ENCODE results near the gene ZNF346. TPM values are rescaled to one million over a fixed set of nuclear protein-coding genes. Genes with fewer than 3 reads are reported as not detected.

The ZNF346 gene
- total and polyA plus RNA-seq, 5 donors: 5.5 to 13.8 (median 11.7) TPM

GRCh38 chr5:177123789-177124485 is 101.4 kb downstream of the ZNF346 start:
- no peaks in the 10 kb centered on the region for H3K4me1 ChIP-seq (ENCODE audit: control insufficient read depth, insufficient read depth, low read length)
- intact Hi-C loops (cut with DNase I): no loop called here
- H3K27me3 ChIP-seq (ENCODE audit: control insufficient read depth, insufficient read depth): no peaks in the 10 kb centered on the region
- 79% methylated on average over 15 of the region's 15 CpGs for WGBS
- DNase-seq (peak in 1 of 3 donors; percentile 30), ATAC-seq (no peak)
- H3K4me3 ChIP-seq (ENCODE audit: low read length): no peak overlapping the region
- H3K27ac ChIP-seq (ENCODE audit: low read length): no peak overlapping the region
- no peaks in the 10 kb centered on the region for H3K9me3 ChIP-seq (ENCODE audit: control insufficient read depth, low read length)

- ATAC-seq (no peak), DNase-seq (no peak)
- Histone ChIP-seq H3K27ac (ENCODE audit: low read length) (no peak overlapping the region), H3K4me3 (ENCODE audit: low read length) (no peak overlapping the region), H3K27me3 (ENCODE audit: control insufficient read depth, insufficient read depth) (no peaks in the 10 kb centered on the region), H3K4me1 (ENCODE audit: control insufficient read depth, insufficient read depth, low read length) (no peaks in the 10 kb centered on the region), H3K9me3 (ENCODE audit: control insufficient read depth, low read length) (no peaks in the 10 kb centered on the region)
- 79% methylated on average over 4 of the region's 4 CpGs for WGBS
- intact Hi-C loops (cut with DNase I): no loop called here
These were observed 102.0 kb downstream of the ZNF346 start for GRCh38 chr5:177124486-177124991.

GRCh38 chr5:177126771-177127170 is 104.3 kb downstream of the ZNF346 start:
- Histone ChIP-seq H3K27ac (ENCODE audit: low read length) (no peak overlapping the region), H3K9me3 (ENCODE audit: control insufficient read depth, low read length) (no peaks in the 10 kb centered on the region), H3K4me3 (ENCODE audit: low read length) (no peak overlapping the region), H3K4me1 (ENCODE audit: control insufficient read depth, insufficient read depth, low read length) (no peaks in the 10 kb centered on the region), H3K27me3 (ENCODE audit: control insufficient read depth, insufficient read depth) (no peaks in the 10 kb centered on the region)
- ATAC-seq: no peak
- intact Hi-C loops (cut with DNase I): no loop called here
- no peak for DNase-seq
- WGBS: 50% methylated on average over 1 of the region's 1 CpG

- Histone ChIP-seq H3K27ac (ENCODE audit: low read length) (no peak overlapping the region), H3K27me3 (ENCODE audit: control insufficient read depth, insufficient read depth) (no peaks in the 10 kb centered on the region), H3K4me1 (ENCODE audit: control insufficient read depth, insufficient read depth, low read length) (no peaks in the 10 kb centered on the region), H3K9me3 (ENCODE audit: control insufficient read depth, low read length) (no peaks in the 10 kb centered on the region), H3K4me3 (ENCODE audit: low read length) (no peak overlapping the region)
- no peak for ATAC-seq
- 79% methylated on average over 4 of the region's 4 CpGs for WGBS
- intact Hi-C loops (cut with DNase I): no loop called here
- DNase-seq: peak in 1 of 3 donors; percentile 10
These were observed 106.1 kb downstream of the ZNF346 start for GRCh38 chr5:177128551-177128981.

GRCh38 chr5:177130211-177131018 is 107.9 kb downstream of the ZNF346 start:
- H3K27ac ChIP-seq (ENCODE audit: low read length): no peak overlapping the region
- no peak for ATAC-seq
- WGBS: 66% methylated on average over 5 of the region's 5 CpGs
- H3K4me3 ChIP-seq (ENCODE audit: low read length): no peak overlapping the region
- no peaks in the 10 kb centered on the region for H3K27me3 ChIP-seq (ENCODE audit: control insufficient read depth, insufficient read depth)
- H3K9me3 ChIP-seq (ENCODE audit: control insufficient read depth, low read length): no peaks in the 10 kb centered on the region
- intact Hi-C loops (cut with DNase I): no loop called here
- DNase-seq: no peak
- H3K4me1 ChIP-seq (ENCODE audit: control insufficient read depth, insufficient read depth, low read length): peaks cover 8% of the 10 kb centered on the region

Other genes starting within 250 kb of the ZNF346 start
- gene UNC5A, start 212.1 kb upstream of the ZNF346 start, total RNA-seq: under 1 TPM; 0.17 to 0.85 (median 0.44) TPM
- gene UNC5A, start 212.1 kb upstream of the ZNF346 start, polyA plus RNA-seq: 0.68 TPM
- 10 to 100 TPM; 10.9 to 15.4 (median 11.7) TPM for gene HK3, start 123.3 kb upstream of the ZNF346 start, total RNA-seq
- 8.3 TPM for gene HK3, start 123.3 kb upstream of the ZNF346 start, polyA plus RNA-seq
- gene UIMC1, start 15.9 kb upstream of the ZNF346 start, total RNA-seq: 10 to 100 TPM; 27.5 to 37.6 (median 29.9) TPM
- 15.3 TPM for gene UIMC1, start 15.9 kb upstream of the ZNF346 start, polyA plus RNA-seq
- 1 to 10 TPM; 1.9 to 3.7 (median 3.5) TPM for gene FGFR4, start 64.2 kb downstream of the ZNF346 start, total RNA-seq
- gene FGFR4, start 64.2 kb downstream of the ZNF346 start, polyA plus RNA-seq: 1.5 TPM
- gene NSD1, start 111.1 kb downstream of the ZNF346 start, total RNA-seq: 10 to 100 TPM; 44.1 to 55.5 (median 50.6) TPM
- gene NSD1, start 111.1 kb downstream of the ZNF346 start, polyA plus RNA-seq: 10.0 TPM

All from right cardiac atrium (tissue), 5 donors.